ENCODE data around the gene MRS2. TPM values are rescaled to one million over a fixed set of nuclear protein-coding genes. Genes with fewer than 3 reads are reported as not detected.
"Not testable (repeated sequence)": the region's sequence is repeated elsewhere in the genome, so short reads cannot be mapped to it uniquely, and the experiment has no call there.

Gene MRS2
- total and polyA plus RNA-seq, 9 donors = 10.0 to 20.6 (median 16.4) TPM

GRCh38 chr6:24356310-24356973 lies 46.3 kb upstream of the MRS2 start:
- DNase-seq = no peak
- TF ChIP-seq CTCF (IDR thresholded peaks at IDR 0.05) (no peak), POLR2A (IDR thresholded peaks at IDR 0.05) (no peak), EP300 (IDR thresholded peaks at IDR 0.05) (no peak)
- intact Hi-C loops (cut with DNase I) = no loop called here

GRCh38 chr6:24357336-24358218 lies 45.2 kb upstream of the MRS2 start, which contains the start of gene DCDC2:
Gene DCDC2, minus strand, starts transcription at chr6:24358059. Its CDS starts 309 bp downstream, at chr6:24357750.
- H3K27me3 ChIP-seq = no peaks in the 10 kb centered on the region
- TF ChIP-seq EP300 (IDR thresholded peaks at IDR 0.05) (no peak), CTCF (IDR thresholded peaks at IDR 0.05) (no peak), POLR2A (IDR thresholded peaks at IDR 0.05) (no peak)
- no peaks in the 10 kb centered on the region for H3K36me3 ChIP-seq
- WGBS, 3 donors = 7 to 12% (median 11%) methylated on average over 48 to 61 of the region's 61 CpGs
- H3K27ac ChIP-seq = no peak within 1 kb of the TSS
- H3K4me1 ChIP-seq (ENCODE audit: insufficient read depth) = no peaks in the 10 kb centered on the region
- H3K4me3 ChIP-seq = peak within 1 kb of the TSS; percentile 32
- peak; percentile 20 to 40 (median 37) for DNase-seq
- H3K9me3 ChIP-seq = no peaks in the 10 kb centered on the region
- intact Hi-C loops (cut with DNase I) = no loop called here

More at GRCh38 chr6:24356310-24356973, 46.3 kb upstream of the MRS2 start:
- WGBS, 3 donors = 71 to 81% (median 76%) methylated on average over 5 of the region's 5 CpGs
- no peaks in the 10 kb centered on the region for H3K27me3 ChIP-seq
- no peaks in the 10 kb centered on the region for H3K4me1 ChIP-seq (ENCODE audit: insufficient read depth)
- H3K36me3 ChIP-seq = no peaks in the 10 kb centered on the region
- no peaks in the 10 kb centered on the region for H3K9me3 ChIP-seq
- no peak overlapping the region for H3K27ac ChIP-seq
- H3K4me3 ChIP-seq = no peak overlapping the region

- TF ChIP-seq CTCF (IDR thresholded peaks at IDR 0.05) (no peak), POLR2A (IDR thresholded peaks at IDR 0.05) (no peak), EP300 (IDR thresholded peaks at IDR 0.05) (no peak)
- Histone ChIP-seq H3K36me3 (no peaks in the 10 kb centered on the region), H3K27ac (no peak overlapping the region), H3K4me3 (no peak overlapping the region), H3K27me3 (no peaks in the 10 kb centered on the region), H3K4me1 (ENCODE audit: insufficient read depth) (no peaks in the 10 kb centered on the region), H3K9me3 (no peaks in the 10 kb centered on the region)
- intact Hi-C loops (cut with DNase I) = no loop called here
- peak in 3 of 5 donors; percentile 16 to 24 (median 24) for DNase-seq
- 33 to 51% (median 45%) methylated on average over 12 of the region's 12 CpGs for WGBS, 3 donors
Observed at GRCh38 chr6:24358219-24358821, 44.4 kb upstream of the MRS2 start.

GRCh38 chr6:24359640-24360454 lies 42.9 kb upstream of the MRS2 start:
- DNase-seq = peak; percentile 66 to 80 (median 76)
- Histone ChIP-seq H3K9me3 (no peaks in the 10 kb centered on the region), H3K27ac (no peak overlapping the region), H3K27me3 (no peaks in the 10 kb centered on the region), H3K4me1 (ENCODE audit: insufficient read depth) (no peaks in the 10 kb centered on the region), H3K4me3 (peak overlapping the region; percentile 46), H3K36me3 (no peaks in the 10 kb centered on the region)
- 4 to 5% (median 5%) methylated on average over 52 to 55 of the region's 55 CpGs for WGBS, 3 donors
- TF ChIP-seq CTCF (IDR thresholded peaks at IDR 0.05) (peak; percentile 39 to 44 (median 39)), POLR2A (IDR thresholded peaks at IDR 0.05) (no peak)
- intact Hi-C loops (cut with DNase I) = no loop called here

- not testable (repeated sequence) for H3K9me3 ChIP-seq
Observed at GRCh38 chr6:24362363-24362762, 40.4 kb upstream of the MRS2 start.

GRCh38 chr6:24365103-24365633 lies 37.6 kb upstream of the MRS2 start:
- DNase-seq; H3K27me3 ChIP-seq; H3K4me1 ChIP-seq (ENCODE audit: insufficient read depth); H3K9me3 ChIP-seq; intact Hi-C loops (cut with DNase I); H3K4me3 ChIP-seq; H3K27ac ChIP-seq; H3K36me3 ChIP-seq: not testable (repeated sequence)
- 76 to 79% (median 77%) methylated on average over 8 of the region's 8 CpGs for WGBS, 3 donors

More at GRCh38 chr6:24362363-24362762, 40.4 kb upstream of the MRS2 start:
- intact Hi-C loops (cut with DNase I); H3K27ac ChIP-seq; H3K4me1 ChIP-seq (ENCODE audit: insufficient read depth); H3K4me3 ChIP-seq; H3K36me3 ChIP-seq; DNase-seq; H3K27me3 ChIP-seq: not testable (repeated sequence)
- WGBS, 3 donors = 83 to 87% (median 83%) methylated on average over 5 of the region's 5 CpGs
